ENCODE measurements around the gene IL17RC.

The IL17RC gene

GRCh38 chr3:9947025-9947995 lies 30.4 kb downstream of the IL17RC start:
- no peak for DNase-seq

GRCh38 chr3:9948586-9948985 lies 31.7 kb downstream of the IL17RC start:
- no peak for DNase-seq

GRCh38 chr3:9949115-9949514 lies 32.2 kb downstream of the IL17RC start:
- no peak for DNase-seq

GRCh38 chr3:9949626-9950025 lies 32.7 kb downstream of the IL17RC start:
- DNase-seq = no peak

- DNase-seq = no peak
Observed at GRCh38 chr3:9951126-9951525, 34.2 kb downstream of the IL17RC start.

GRCh38 chr3:9951598-9951961 lies 34.7 kb downstream of the IL17RC start:
- no peak for DNase-seq

- DNase-seq = peak; percentile 41
Observed at GRCh38 chr3:9951962-9952805, 35.3 kb downstream of the IL17RC start, which contains the start of gene PRRT3. PRRT3 (minus strand) TSS chr3:9952408; CDS start chr3:9950115, 2,293 bp downstream.

GRCh38 chr3:9955067-9955502 lies 38.2 kb downstream of the IL17RC start:
- DNase-seq = no peak

- no peak for DNase-seq
Observed at GRCh38 chr3:9955611-9956352, 38.9 kb downstream of the IL17RC start.

GRCh38 chr3:9957214-9957613 lies 40.3 kb downstream of the IL17RC start:
- no peak for DNase-seq

- DNase-seq = no peak
Observed at GRCh38 chr3:9965200-9965875, 48.4 kb downstream of the IL17RC start.

GRCh38 chr3:9966841-9967240 lies 49.9 kb downstream of the IL17RC start:
- no peak for DNase-seq

GRCh38 chr3:9969632-9970019 lies 52.7 kb downstream of the IL17RC start:
- no peak for DNase-seq

GRCh38 chr3:9970020-9970652 lies 53.2 kb downstream of the IL17RC start:
- DNase-seq = no peak

- DNase-seq = peak; percentile 48
Observed at GRCh38 chr3:9976721-9977709, 60.1 kb downstream of the IL17RC start.

GRCh38 chr3:9978710-9979305 lies 61.9 kb downstream of the IL17RC start:
- no peak for DNase-seq

- DNase-seq = no peak
Observed at GRCh38 chr3:9980251-9980650, 63.4 kb downstream of the IL17RC start.

Data from CD4-positive, alpha-beta T cell treated with Interferon gamma for 1 hour (primary cell).